ENCODE results near the gene DCAF12L2. TPM values are rescaled to one million over a fixed set of nuclear protein-coding genes. Genes with fewer than 3 reads are reported as not detected.

The DCAF12L2 gene
- total and polyA plus RNA-seq, 9 donors = 0.83 to 5.5 (median 2.9) TPM

DNA sequence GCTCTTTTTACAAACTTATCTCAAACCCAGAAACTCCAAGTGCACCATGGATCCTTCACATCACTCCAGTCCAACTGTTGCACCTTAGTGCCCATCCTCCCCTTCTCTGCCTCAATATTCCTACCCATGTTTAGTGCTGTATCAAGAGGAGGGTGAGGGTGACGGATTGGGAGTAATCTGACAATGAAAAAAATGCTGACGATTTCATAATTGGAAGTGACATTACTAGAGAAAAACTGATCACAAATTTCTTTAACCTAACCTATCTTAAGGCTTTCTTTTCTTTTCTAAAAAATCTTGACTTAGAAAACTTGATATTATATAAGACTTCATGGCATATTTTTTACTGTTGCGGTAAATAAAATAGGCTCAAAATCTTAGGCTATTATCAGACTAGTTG is 1.5 kb upstream of the DCAF12L2 start:
- no peak for TF ChIP-seq EP300 (IDR thresholded peaks at IDR 0.05)
- TF ChIP-seq POLR2A (IDR thresholded peaks at IDR 0.05) = no peak
- no peak for TF ChIP-seq CTCF (IDR thresholded peaks at IDR 0.05)
- Histone ChIP-seq H3K4me1 (ENCODE audit: insufficient read depth) (no peaks in the 10 kb centered on the region), H3K4me3 (no peak overlapping the region), H3K27ac (no peak overlapping the region), H3K36me3 (no peaks in the 10 kb centered on the region), H3K27me3 (no peaks in the 10 kb centered on the region), H3K9me3 (no peaks in the 10 kb centered on the region)
- DNase-seq = no peak
- intact Hi-C loops (cut with DNase I) = no loop called here
- 66 to 76% (median 72%) methylated on average over 3 of the region's 3 CpGs for WGBS, 3 donors

DNA sequence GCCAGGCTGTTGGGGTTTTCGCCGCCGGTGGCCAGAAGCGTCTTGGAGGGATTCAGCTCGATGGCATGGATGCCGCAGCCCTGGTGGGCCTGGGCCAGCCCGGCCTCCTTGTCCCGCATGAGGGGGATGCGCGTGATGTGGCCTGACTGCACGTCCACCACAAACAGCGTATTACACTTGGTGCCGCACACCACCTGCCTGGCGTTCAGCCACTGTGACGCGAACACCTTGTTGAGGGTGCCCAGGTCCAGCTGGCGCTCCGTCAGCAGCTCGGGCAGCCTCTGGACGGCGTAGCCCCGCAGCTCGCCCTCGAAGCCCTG is 728 bp downstream of the DCAF12L2 start:
- 67 to 80% (median 79%) methylated on average over 22 to 24 of the region's 24 CpGs for WGBS, 3 donors
- H3K27me3 ChIP-seq = no peaks in the 10 kb centered on the region
- TF ChIP-seq CTCF (IDR thresholded peaks at IDR 0.05) = no peak
- H3K27ac ChIP-seq = no peak overlapping the region
- intact Hi-C loops (cut with DNase I) = no loop called here
- H3K4me3 ChIP-seq = peak overlapping the region; percentile 34
- H3K36me3 ChIP-seq = no peaks in the 10 kb centered on the region
- H3K9me3 ChIP-seq = no peaks in the 10 kb centered on the region
- peak in 3 of 5 donors; percentile 9 to 17 (median 16) for DNase-seq
- no peaks in the 10 kb centered on the region for H3K4me1 ChIP-seq (ENCODE audit: insufficient read depth)

- H3K36me3 ChIP-seq = no peaks in the 10 kb centered on the region
- no peak overlapping the region for H3K4me3 ChIP-seq
- peak in 2 of 5 donors; percentile 14 to 17 for DNase-seq
- H3K27ac ChIP-seq = no peak overlapping the region
- no peak for TF ChIP-seq CTCF (IDR thresholded peaks at IDR 0.05)
- TF ChIP-seq POLR2A (IDR thresholded peaks at IDR 0.05) = no peak
- TF ChIP-seq EP300 (IDR thresholded peaks at IDR 0.05) = no peak
- no peaks in the 10 kb centered on the region for H3K27me3 ChIP-seq
- WGBS, 3 donors = 90 to 92% (median 92%) methylated on average over 36 to 37 of the region's 37 CpGs
- no peaks in the 10 kb centered on the region for H3K4me1 ChIP-seq (ENCODE audit: insufficient read depth)
- H3K9me3 ChIP-seq = no peaks in the 10 kb centered on the region
- intact Hi-C loops (cut with DNase I) = no loop called here
Measured at GRCh38 chrX:126164689-126165400, 1.2 kb downstream of the DCAF12L2 start.

GRCh38 chrX:126164226-126164625 is 1.9 kb downstream of the DCAF12L2 start:
- TF ChIP-seq EP300 (IDR thresholded peaks at IDR 0.05) (no peak), POLR2A (IDR thresholded peaks at IDR 0.05) (no peak), CTCF (IDR thresholded peaks at IDR 0.05) (no peak)
- intact Hi-C loops (cut with DNase I) = no loop called here
- WGBS, 3 donors = 80 to 87% (median 81%) methylated on average over 9 of the region's 9 CpGs
- no peak overlapping the region for H3K27ac ChIP-seq
- DNase-seq = no peak
- no peak overlapping the region for H3K4me3 ChIP-seq
- H3K4me1 ChIP-seq (ENCODE audit: insufficient read depth) = no peaks in the 10 kb centered on the region
- H3K36me3 ChIP-seq = no peaks in the 10 kb centered on the region
- H3K9me3 ChIP-seq = no peaks in the 10 kb centered on the region
- no peaks in the 10 kb centered on the region for H3K27me3 ChIP-seq

Data from ovary (tissue), 9 donors.